ENCODE results near the gene PRR3. TPM values are rescaled to one million over a fixed set of nuclear protein-coding genes. Genes with fewer than 3 reads are reported as not detected.

Gene PRR3
- total RNA-seq, 1 donor from 2014 or later = 41.4 TPM

DNA sequence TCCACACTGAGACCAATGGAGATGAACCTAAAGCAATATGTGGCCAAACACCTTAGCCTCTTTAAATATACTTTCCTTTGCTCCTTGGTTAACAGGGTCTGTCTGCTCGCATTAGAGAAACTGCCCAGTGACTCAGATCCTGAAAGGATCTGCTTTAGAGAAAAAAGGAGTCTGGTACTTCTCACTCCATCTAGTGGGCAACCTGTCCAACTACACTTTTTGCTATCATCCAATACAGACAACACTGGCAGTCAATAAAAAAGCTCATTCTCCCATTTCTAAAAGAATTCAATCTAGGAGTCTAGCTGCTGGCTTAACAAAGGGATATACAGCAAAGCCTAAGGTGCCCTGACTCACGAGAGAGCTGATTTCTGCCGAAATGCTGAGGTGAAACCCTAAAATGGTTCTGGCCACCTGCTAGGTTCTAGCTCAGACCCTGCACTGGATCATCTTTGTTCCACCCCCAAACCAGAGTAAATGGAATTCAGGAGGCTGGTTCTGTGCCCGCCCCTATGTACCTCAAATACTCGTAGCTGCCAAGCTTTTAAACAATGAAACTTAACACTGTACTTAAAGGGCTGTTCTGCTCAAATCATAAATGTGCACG is 12.3 kb upstream of the PRR3 start:
- H3K9me3 Mint-ChIP-seq = no peaks in the 10 kb centered on the region
- H3K4me3 Mint-ChIP-seq = peak overlapping the region; percentile 2
- TF ChIP-seq, protein P1, sequence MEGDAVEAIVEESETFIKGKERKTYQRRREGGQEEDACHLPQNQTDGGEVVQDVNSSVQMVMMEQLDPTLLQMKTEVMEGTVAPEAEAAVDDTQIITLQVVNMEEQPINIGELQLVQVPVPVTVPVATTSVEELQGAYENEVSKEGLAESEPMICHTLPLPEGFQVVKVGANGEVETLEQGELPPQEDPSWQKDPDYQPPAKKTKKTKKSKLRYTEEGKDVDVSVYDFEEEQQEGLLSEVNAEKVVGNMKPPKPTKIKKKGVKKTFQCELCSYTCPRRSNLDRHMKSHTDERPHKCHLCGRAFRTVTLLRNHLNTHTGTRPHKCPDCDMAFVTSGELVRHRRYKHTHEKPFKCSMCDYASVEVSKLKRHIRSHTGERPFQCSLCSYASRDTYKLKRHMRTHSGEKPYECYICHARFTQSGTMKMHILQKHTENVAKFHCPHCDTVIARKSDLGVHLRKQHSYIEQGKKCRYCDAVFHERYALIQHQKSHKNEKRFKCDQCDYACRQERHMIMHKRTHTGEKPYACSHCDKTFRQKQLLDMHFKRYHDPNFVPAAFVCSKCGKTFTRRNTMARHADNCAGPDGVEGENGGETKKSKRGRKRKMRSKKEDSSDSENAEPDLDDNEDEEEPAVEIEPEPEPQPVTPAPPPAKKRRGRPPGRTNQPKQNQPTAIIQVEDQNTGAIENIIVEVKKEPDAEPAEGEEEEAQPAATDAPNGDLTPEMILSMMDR (conservative IDR thresholded peaks at IDR 0.05) = peak; percentile 78
- peaks cover 4% of the 10 kb centered on the region for H3K36me3 Mint-ChIP-seq (ENCODE audit: low read depth)
- no peak overlapping the region for H3K27ac Mint-ChIP-seq (ENCODE audit: unreplicated experiment)
- peaks cover 18% of the 10 kb centered on the region for H3K27me3 Mint-ChIP-seq (ENCODE audit: low read depth)
- H3K4me1 Mint-ChIP-seq = peaks cover 22% of the 10 kb centered on the region
- DNase-seq (ENCODE audit: low read depth, low spot score) = no peak

DNA sequence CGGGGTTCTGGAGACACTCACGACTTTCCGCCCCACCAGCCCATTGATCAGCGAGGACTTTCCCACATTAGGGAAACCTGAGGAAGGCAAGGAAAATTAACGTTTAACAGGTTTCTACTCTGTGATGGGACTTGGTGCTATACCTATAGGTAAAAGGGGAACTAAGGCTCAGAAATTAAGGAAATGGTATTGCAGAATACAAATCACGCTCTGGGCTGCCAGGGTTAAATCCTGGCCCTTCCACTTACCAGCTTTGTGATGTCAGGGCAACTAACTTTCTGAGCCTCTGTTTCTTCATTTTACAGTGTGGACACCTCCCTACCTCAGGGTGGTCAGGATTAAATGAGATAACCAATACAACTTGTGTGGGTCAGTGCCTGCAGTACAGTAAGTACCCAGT is 9.6 kb upstream of the PRR3 start:
- H3K36me3 Mint-ChIP-seq (ENCODE audit: low read depth) = peaks cover 4% of the 10 kb centered on the region
- TF ChIP-seq, protein P1 (conservative IDR thresholded peaks at IDR 0.05) = no peak
- no peak overlapping the region for H3K27ac Mint-ChIP-seq (ENCODE audit: unreplicated experiment)
- H3K4me3 Mint-ChIP-seq = no peak overlapping the region
- peaks cover 8% of the 10 kb centered on the region for H3K27me3 Mint-ChIP-seq (ENCODE audit: low read depth)
- H3K9me3 Mint-ChIP-seq = no peaks in the 10 kb centered on the region
- DNase-seq (ENCODE audit: low read depth, low spot score) = no peak
- peaks cover 11% of the 10 kb centered on the region for H3K4me1 Mint-ChIP-seq

DNA sequence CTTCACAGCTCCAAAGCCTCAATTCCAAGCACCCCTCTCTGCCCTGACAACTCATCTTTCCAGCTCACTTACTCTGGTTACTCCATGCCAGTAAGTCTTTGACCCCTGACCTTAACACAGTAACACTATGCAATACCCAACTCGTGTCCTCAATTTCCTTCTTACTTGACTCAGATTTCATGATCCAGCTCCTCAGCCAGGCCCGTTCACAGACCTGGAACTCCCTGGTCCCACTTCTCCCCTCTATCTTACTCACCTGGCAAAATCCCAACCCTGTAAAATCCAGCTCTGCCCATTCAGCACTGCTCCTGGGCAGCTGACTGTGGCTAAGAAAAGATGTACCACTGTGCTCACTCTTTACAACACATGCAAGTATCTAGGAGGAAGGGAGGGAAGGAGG is 8.7 kb upstream of the PRR3 start:
- no peak overlapping the region for H3K4me3 Mint-ChIP-seq
- no peak overlapping the region for H3K27ac Mint-ChIP-seq (ENCODE audit: unreplicated experiment)
- TF ChIP-seq, protein P1 (conservative IDR thresholded peaks at IDR 0.05) = no peak
- peaks cover 4% of the 10 kb centered on the region for H3K36me3 Mint-ChIP-seq (ENCODE audit: low read depth)
- no peaks in the 10 kb centered on the region for H3K9me3 Mint-ChIP-seq
- DNase-seq (ENCODE audit: low read depth, low spot score) = no peak
- H3K4me1 Mint-ChIP-seq = peaks cover 5% of the 10 kb centered on the region
- H3K27me3 Mint-ChIP-seq (ENCODE audit: low read depth) = no peaks in the 10 kb centered on the region

DNA sequence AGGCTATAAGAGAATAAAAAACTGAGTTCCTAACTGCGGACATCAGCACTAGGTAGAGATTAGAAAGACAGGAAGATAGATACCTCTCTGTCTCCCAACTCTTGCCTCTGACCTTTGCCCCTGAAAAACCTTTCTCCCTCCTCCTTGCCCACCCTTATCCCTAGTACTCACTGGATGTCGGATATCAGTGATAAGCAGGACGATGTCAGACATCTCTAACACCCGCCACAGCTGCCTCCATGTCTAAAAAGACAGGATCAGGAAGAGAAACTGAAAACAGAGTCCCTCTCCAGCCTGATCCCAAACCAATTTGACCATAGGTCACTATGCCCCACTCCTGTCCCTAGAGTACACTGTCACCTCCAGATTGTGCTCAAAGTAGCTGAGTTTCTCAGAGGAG is 2.7 kb upstream of the PRR3 start:
- Mint-ChIP-seq H3K9me3 (no peaks in the 10 kb centered on the region), H3K4me3 (peak overlapping the region; percentile 93), H3K36me3 (ENCODE audit: low read depth) (peaks cover 2% of the 10 kb centered on the region), H3K27me3 (ENCODE audit: low read depth) (no peaks in the 10 kb centered on the region), H3K4me1 (peaks cover 32% of the 10 kb centered on the region), H3K27ac (ENCODE audit: unreplicated experiment) (no peak overlapping the region)
- TF ChIP-seq, protein P1 (conservative IDR thresholded peaks at IDR 0.05) = no peak
- DNase-seq (ENCODE audit: low read depth, low spot score) = no peak

DNA sequence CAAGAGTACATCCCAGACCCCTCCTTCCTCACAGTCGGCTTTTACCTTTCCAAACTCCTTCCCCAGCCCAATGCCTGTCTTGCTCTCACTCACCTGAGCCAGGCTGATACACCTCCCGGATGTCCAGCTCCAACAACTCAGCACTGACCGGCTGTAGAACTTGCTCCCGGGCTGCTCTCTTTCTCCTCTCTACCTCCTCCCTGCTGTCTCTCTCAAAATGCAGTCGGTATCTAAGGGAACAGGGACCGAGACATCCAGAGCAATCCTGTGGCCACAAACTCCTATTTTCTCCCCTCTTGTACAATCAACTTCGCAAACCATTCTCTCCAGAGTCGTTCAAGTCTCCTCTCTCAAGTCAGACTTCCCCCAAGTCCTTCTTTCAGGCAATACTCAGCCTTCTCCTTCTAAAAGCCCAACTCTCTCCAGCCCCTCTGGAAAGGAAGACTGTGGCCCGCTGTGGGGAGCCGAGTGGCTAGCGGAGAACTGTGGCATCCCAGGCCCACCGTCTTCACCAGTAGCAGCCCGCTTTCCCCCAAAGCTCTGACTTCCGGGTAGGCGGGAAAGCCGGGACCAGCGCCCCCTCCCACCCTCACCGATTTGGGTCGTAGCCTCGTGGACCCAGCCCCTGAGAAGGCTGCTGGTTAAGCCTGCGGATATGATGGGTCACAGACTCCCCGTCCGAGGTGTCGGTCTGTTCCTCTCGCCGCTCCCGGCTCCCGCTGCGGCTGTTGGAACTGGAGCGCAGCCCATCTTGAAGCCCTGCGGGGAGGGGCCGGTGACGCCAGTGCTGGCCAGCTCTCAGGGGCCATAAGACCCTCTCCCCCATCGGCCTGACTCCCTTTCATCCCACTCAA is 1.9 kb upstream of the PRR3 start:
- TF ChIP-seq, protein P1 (conservative IDR thresholded peaks at IDR 0.05) = no peak
- peak; percentile 45 for DNase-seq (ENCODE audit: low read depth, low spot score)
- peak overlapping the region; percentile 93 for H3K4me3 Mint-ChIP-seq
- no peaks in the 10 kb centered on the region for H3K27me3 Mint-ChIP-seq (ENCODE audit: low read depth)
- peaks cover 2% of the 10 kb centered on the region for H3K36me3 Mint-ChIP-seq (ENCODE audit: low read depth)
- H3K9me3 Mint-ChIP-seq = no peaks in the 10 kb centered on the region
- H3K27ac Mint-ChIP-seq (ENCODE audit: unreplicated experiment) = peak overlapping the region; percentile 89
- peaks cover 32% of the 10 kb centered on the region for H3K4me1 Mint-ChIP-seq

Data from neural crest cell (in vitro differentiated cells).